ENCODE measurements around the gene CEP76.
"Not testable (repeated sequence)": the region's sequence is repeated elsewhere in the genome, so short reads cannot be mapped to it uniquely, and the experiment has no call there.

The CEP76 gene

GRCh38 chr18:12647773-12648172, 54.8 kb downstream of the CEP76 start:
- in situ Hi-C loops (cut with HindIII; ENCODE audit: low pct_ligation_motif_present, low sequenced_read_pairs) = no loop called here
- DNase-seq = no peak
- Histone ChIP-seq H3K36me3 (replicated peaks) (peaks cover 2% of the 10 kb centered on the region), H3K4me3 (ENCODE audit: low read depth, low read length) (no peak overlapping the region), H3K27me3 (replicated peaks) (no peaks in the 10 kb centered on the region), H3K27ac (no peak overlapping the region)
- TF ChIP-seq CTCF (IDR thresholded peaks at IDR 0.05; ENCODE audit: low read depth, low read length, missing control alignments) = no peak

- Histone ChIP-seq H3K27ac (no peak overlapping the region), H3K27me3 (replicated peaks) (no peaks in the 10 kb centered on the region), H3K4me3 (ENCODE audit: low read depth, low read length) (no peak overlapping the region), H3K36me3 (replicated peaks) (peaks cover 2% of the 10 kb centered on the region)
- in situ Hi-C loops (cut with HindIII; ENCODE audit: low pct_ligation_motif_present, low sequenced_read_pairs) = no loop called here
- no peak for TF ChIP-seq CTCF (IDR thresholded peaks at IDR 0.05; ENCODE audit: low read depth, low read length, missing control alignments)
- peak; percentile 7 for DNase-seq
These were observed 56.7 kb downstream of the CEP76 start for GRCh38 chr18:12645751-12646203.

GRCh38 chr18:12645254-12645653, 57.3 kb downstream of the CEP76 start:
- no peak overlapping the region for H3K4me3 ChIP-seq (ENCODE audit: low read depth, low read length)
- no peak for DNase-seq
- H3K36me3 ChIP-seq (replicated peaks) = peaks cover 2% of the 10 kb centered on the region
- in situ Hi-C loops (cut with HindIII; ENCODE audit: low pct_ligation_motif_present, low sequenced_read_pairs) = no loop called here
- TF ChIP-seq CTCF (IDR thresholded peaks at IDR 0.05; ENCODE audit: low read depth, low read length, missing control alignments) = no peak
- no peaks in the 10 kb centered on the region for H3K27me3 ChIP-seq (replicated peaks)
- no peak overlapping the region for H3K27ac ChIP-seq

- in situ Hi-C loops (cut with HindIII; ENCODE audit: low pct_ligation_motif_present, low sequenced_read_pairs); H3K4me3 ChIP-seq (ENCODE audit: low read depth, low read length); H3K27ac ChIP-seq; H3K27me3 ChIP-seq (replicated peaks); DNase-seq; H3K36me3 ChIP-seq (replicated peaks): not testable (repeated sequence)
These were observed 58.8 kb downstream of the CEP76 start for GRCh38 chr18:12643756-12644155.

GRCh38 chr18:12640881-12641200, 61.7 kb downstream of the CEP76 start:
- Histone ChIP-seq H3K4me3 (ENCODE audit: low read depth, low read length) (no peak overlapping the region), H3K27ac (peak overlapping the region; percentile 79), H3K27me3 (replicated peaks) (no peaks in the 10 kb centered on the region), H3K36me3 (replicated peaks) (no peaks in the 10 kb centered on the region)
- no peak for TF ChIP-seq CTCF (IDR thresholded peaks at IDR 0.05; ENCODE audit: low read depth, low read length, missing control alignments)
- in situ Hi-C loops (cut with HindIII; ENCODE audit: low pct_ligation_motif_present, low sequenced_read_pairs) = no loop called here
- no peak for DNase-seq

- Histone ChIP-seq H3K36me3 (replicated peaks) (no peaks in the 10 kb centered on the region), H3K27ac (peak overlapping the region; percentile 79), H3K4me3 (ENCODE audit: low read depth, low read length) (no peak overlapping the region), H3K27me3 (replicated peaks) (no peaks in the 10 kb centered on the region)
- in situ Hi-C loops (cut with HindIII; ENCODE audit: low pct_ligation_motif_present, low sequenced_read_pairs) = no loop called here
- peak; percentile 39 for TF ChIP-seq CTCF (IDR thresholded peaks at IDR 0.05; ENCODE audit: low read depth, low read length, missing control alignments)
- DNase-seq = peak; percentile 88
These were observed 62.3 kb downstream of the CEP76 start for GRCh38 chr18:12639990-12640880.

Measured in brain microvascular endothelial cell (primary cell).